GM10847 (cell line): ENCODE data around the gene POGLUT2.

ENCODE experiments used
- POLR2A ChIP-seq: IDR thresholded peaks from 2 replicates; pipeline ENCODE4 v1.6.1; 2011; ENCODE audit not compliant: insufficient read length; ENCODE audit errors: extremely low read depth

Gene POGLUT2

GRCh38 chr13:102751886-102752285, 46.9 kb downstream of the POGLUT2 start:
- TF ChIP-seq POLR2A = no peak

- no peak for TF ChIP-seq POLR2A
Measured at GRCh38 chr13:102742506-102742905, 56.3 kb downstream of the POGLUT2 start.

GRCh38 chr13:102742101-102742500, 56.7 kb downstream of the POGLUT2 start:
- no peak for TF ChIP-seq POLR2A
